K562 (cell line): Measurements from ENCODE around the gene KIF6.

Experiments used
- CTCF ChIP-seq, 3 experiments: IDR thresholded peaks in 2 of 3; conservative IDR thresholded peaks in 1 of 3; 2 replicates each; pipeline ENCODE4 v1.5.1; 2011 to 2012; ENCODE audit warnings: low read length in 3 of 3, mild to moderate bottlenecking in 3 of 3, control low read depth in 2 of 3, improper control_type of control experiment in 1 of 3, inconsistent platforms in 1 of 3, low read depth in 1 of 3, mixed read lengths in 1 of 3, moderate library complexity in 1 of 3; ENCODE audit not compliant: insufficient read depth in 2 of 3
- RFX5 ChIP-seq: IDR thresholded peaks from 2 replicates; pipeline ENCODE4 v1.6.1; 2011; ENCODE audit warnings: low read depth, mild to moderate bottlenecking, improper control_type of control experiment, low read length
- VEZF1 ChIP-seq: fragments of 200-800 bp; sonication (Bioruptor generic); IDR thresholded peaks from 2 replicates; pipeline ENCODE4 v1.6.1; 2017; ENCODE audit warnings: missing genetic modification characterization, missing compliant biosample characterization

- TF ChIP-seq VEZF1 (CRISPR knock-in tag) (no peak), RFX5 (no peak), CTCF (IDR thresholded peaks at IDR 0.05 in 2 of 3, conservative IDR thresholded peaks at IDR 0.05 in 1 of 3; ENCODE audit: insufficient read depth in 2 of 3, low read depth in 1 of 3, low read length in 3 of 3) (no peak)
These were observed 323.8 kb downstream of the KIF6 start for GRCh38 chr6:39401376-39401775.
